HEK293 (cell line): ENCODE data around the gene CRYBG2.
A peak's percentile ranks its signal among the peaks of the same experiment; 100 is the strongest.

Source experiments
- CTCF ChIA-PET: fragments of 350-600 bp; formaldehyde crosslinking; extraction: SDS; loops from one replicate; lab custom pipeline; 2021; ENCODE audit warnings: antibody characterized with exemption; lab: Yijun Ruan, JAX
- POLR2A ChIA-PET: fragments of 300-600 bp; formaldehyde crosslinking; extraction: SDS; loops from one replicate; lab custom pipeline; 2020; ENCODE audit warnings: antibody characterized with exemption, inconsistent platforms; lab: Yijun Ruan, JAX
- H3K27ac ChIP-seq: fragments of 200-500 bp; sonication (Bioruptor generic); 2 replicates; pipeline ENCODE4 v1.5.1; 2014; ENCODE audit warnings: low read depth, low read length, control low read depth, inconsistent platforms; ENCODE audit errors: extremely low read depth
- H3K36me3 ChIP-seq, 2 experiments: fragments of 200-500 bp in 1 of 2; sonication (Bioruptor generic) in 1 of 2; 1 replicate in 1 of 2; 2 replicates in 1 of 2; pipeline ENCODE4 v1.5.1; 2014 to 2017; ENCODE audit warnings: inconsistent platforms in 2 of 2, low read length in 2 of 2; ENCODE audit not compliant: control insufficient read depth in 2 of 2, insufficient read depth in 1 of 2
- H3K4me1 ChIP-seq: fragments of 200-500 bp; sonication (Bioruptor generic); 2 replicates; pipeline ENCODE4 v1.5.1; 2014; ENCODE audit warnings: mild to moderate bottlenecking, low read length, inconsistent platforms; ENCODE audit not compliant: control insufficient read depth, insufficient read depth
- H3K4me3 ChIP-seq: 2 replicates; pipeline ENCODE4 v1.5.1; 2011; ENCODE audit warnings: low read depth, mild to moderate bottlenecking, control low read depth, low read length, moderate library complexity
- H3K9me3 ChIP-seq: fragments of 200-500 bp; sonication (Bioruptor generic); 2 replicates; pipeline ENCODE4 v1.5.1; 2014; ENCODE audit warnings: low read depth, low read length, inconsistent platforms; ENCODE audit not compliant: control insufficient read depth, insufficient read depth
- EGR2 ChIP-seq: fragments of 450-650 bp; formaldehyde crosslinking; IDR thresholded peaks from 2 replicates; pipeline ENCODE4 v1.5.1; 2016; ENCODE audit warnings: low read depth, missing biosample characterization, missing genetic modification characterization
- IKZF3 ChIP-seq: fragments of 450-650 bp; IDR thresholded peaks from 2 replicates; pipeline ENCODE4 v1.5.0; 2018; ENCODE audit warnings: missing biosample characterization, mild to moderate bottlenecking, missing genetic modification characterization, moderate library complexity
- RBAK ChIP-seq: fragments of 450-650 bp; formaldehyde crosslinking; IDR thresholded peaks from 2 replicates; pipeline ENCODE4 v1.5.1; 2016; ENCODE audit warnings: missing biosample characterization, missing genetic modification characterization
- REST ChIP-seq: fragments of 450-650 bp; formaldehyde crosslinking; IDR thresholded peaks from 2 replicates; pipeline ENCODE4 v1.5.1; 2016; ENCODE audit warnings: missing biosample characterization, missing genetic modification characterization
- ZBTB49 ChIP-seq: fragments of 450-650 bp; formaldehyde crosslinking; IDR thresholded peaks from 2 replicates; pipeline ENCODE4 v1.5.1; 2016; ENCODE audit warnings: missing biosample characterization, missing genetic modification characterization, low read depth
- ZBTB6 ChIP-seq: fragments of 450-650 bp; formaldehyde crosslinking; IDR thresholded peaks from 2 replicates; pipeline ENCODE4 v1.5.1; 2017; ENCODE audit warnings: missing biosample characterization, missing genetic modification characterization
- ZBTB7A ChIP-seq: fragments of 450-650 bp; formaldehyde crosslinking; IDR thresholded peaks from 2 replicates; pipeline ENCODE4 v1.5.1; 2016; ENCODE audit warnings: low read depth, missing biosample characterization, missing genetic modification characterization
- ZFHX2 ChIP-seq: fragments of 450-650 bp; formaldehyde crosslinking; conservative IDR thresholded peaks from 2 replicates; pipeline ENCODE4 v1.5.1; 2016; ENCODE audit warnings: missing biosample characterization, missing genetic modification characterization
- ZNF114 ChIP-seq: fragments of 450-650 bp; formaldehyde crosslinking; IDR thresholded peaks from 2 replicates; pipeline ENCODE4 v1.5.0; 2017; ENCODE audit warnings: missing biosample characterization, missing genetic modification characterization
- ZNF266 ChIP-seq: fragments of 450-650 bp; formaldehyde crosslinking; IDR thresholded peaks from 2 replicates; pipeline ENCODE4 v1.5.1; 2016; ENCODE audit warnings: missing biosample characterization, missing genetic modification characterization, low read depth
- ZNF354C ChIP-seq: fragments of 450-650 bp; formaldehyde crosslinking; IDR thresholded peaks from 2 replicates; pipeline ENCODE4 v1.5.1; 2016; ENCODE audit warnings: missing biosample characterization, missing genetic modification characterization, low read depth, borderline replicate concordance
- ZNF404 ChIP-seq: fragments of 450-650 bp; formaldehyde crosslinking; IDR thresholded peaks from 2 replicates; pipeline ENCODE4 v1.5.1; 2017; ENCODE audit warnings: missing biosample characterization, missing genetic modification characterization
- ZNF416 ChIP-seq: fragments of 450-650 bp; formaldehyde crosslinking; IDR thresholded peaks from 2 replicates; pipeline ENCODE4 v1.5.1; 2016; ENCODE audit warnings: missing biosample characterization, missing genetic modification characterization
- ZNF433 ChIP-seq: fragments of 450-650 bp; formaldehyde crosslinking; IDR thresholded peaks from 2 replicates; pipeline ENCODE4 v1.5.1; 2016; ENCODE audit warnings: missing biosample characterization, missing genetic modification characterization, low read depth
- ZNF645 ChIP-seq: fragments of 450-650 bp; formaldehyde crosslinking; IDR thresholded peaks from 2 replicates; pipeline ENCODE4; 2016; ENCODE audit warnings: missing biosample characterization, missing genetic modification characterization
- ZNF654 ChIP-seq: fragments of 450-650 bp; formaldehyde crosslinking; IDR thresholded peaks from 2 replicates; pipeline ENCODE4 v1.5.1; 2016; ENCODE audit warnings: low read depth, missing biosample characterization, missing genetic modification characterization
- ZNF658 ChIP-seq: fragments of 450-650 bp; formaldehyde crosslinking; IDR thresholded peaks from 2 replicates; pipeline ENCODE4; 2016; ENCODE audit warnings: missing biosample characterization, missing genetic modification characterization
- ZNF692 ChIP-seq: fragments of 450-650 bp; formaldehyde crosslinking; IDR thresholded peaks from 2 replicates; pipeline ENCODE4 v1.5.1; 2016; ENCODE audit warnings: missing biosample characterization, missing genetic modification characterization
- ZNF704 ChIP-seq: fragments of 450-650 bp; formaldehyde crosslinking; IDR thresholded peaks from 2 replicates; pipeline ENCODE4 v1.5.1; 2016; ENCODE audit warnings: missing biosample characterization, missing genetic modification characterization

The CRYBG2 gene

GRCh38 chr1:26321315-26322041, 32.5 kb downstream of the CRYBG2 start (continued):
- TF ChIP-seq REST (tag by site-specific recombination) (no peak), ZBTB7A (no peak)

- H3K9me3 ChIP-seq = no peaks in the 10 kb centered on the region
- TF ChIP-seq ZNF645 (tag by site-specific recombination) (no peak), ZNF692 (tag by site-specific recombination) (no peak), ZNF704 (no peak), ZNF654 (tag by site-specific recombination) (no peak), ZNF433 (tag by site-specific recombination) (no peak), ZBTB49 (no peak), ZNF114 (tag by site-specific recombination) (no peak), EGR2 (tag by site-specific recombination) (0 out of 2 replicates have a peak, but pooled peaks have one; percentile 14), ZNF404 (tag by site-specific recombination) (no peak), ZBTB6 (tag by site-specific recombination) (no peak), RBAK (tag by site-specific recombination) (no peak), ZNF354C (no peak), ZFHX2 (tag by site-specific recombination) (0 out of 2 replicates have a peak, but pooled peaks have one; percentile 2), ZNF658 (no peak), ZNF416 (tag by site-specific recombination) (no peak), IKZF3 (tag by site-specific recombination) (no peak), ZNF266 (tag by site-specific recombination) (no peak)
- TF ChIP-seq, all 188 proteins: peak for 2
- Histone ChIP-seq H3K4me1 (no peaks in the 10 kb centered on the region), H3K27ac (no peak overlapping the region), H3K4me3 (no peak overlapping the region), H3K36me3 (peaks cover 0 to 34% of the 10 kb centered on the region in 2 experiments; a peak in 2 of 3 replicates)
- POLR2A ChIA-PET = interaction anchor here (2.5 to 3.0 kb wide), 2 partner anchors 36 to 41 kb away, joined by 6 to 10 read pairs; partner anchors contain the start of gene SH3BGRL3
- CTCF ChIA-PET = interaction anchor here (0.6 to 11.1 kb wide), 24 partner anchors 9 to 1091 kb away, joined by 3 to 203 read pairs (median 5); partner anchors contain the start of genes CATSPER4, CEP85 and SH3BGRL3
Observed at GRCh38 chr1:26320896-26321295, 33.0 kb downstream of the CRYBG2 start.
